Tibial artery (tissue), 4 donors: ENCODE data around the gene TFCP2.

Experiments
- DNase-seq, 2 donors: peaks; one replicate each; pipeline ENCODE4 v3.0.0-alpha.2; 2019
- H3K27ac ChIP-seq, 2 donors: fragments of 200-600 bp; sonication (generic) in 1 of 2; 1 replicate in 1 of 2; 2 replicates in 1 of 2; pipeline ENCODE4 v1.5.1; 2018 to 2019; ENCODE audit warnings: mild to moderate bottlenecking in 1 of 2
- H3K27me3 ChIP-seq, 2 donors: fragments of 200-600 bp; sonication (generic) in 1 of 2; one replicate each; pipeline versions ENCODE4 v1.5.1 to v1.6.0; 2016 to 2019
- H3K36me3 ChIP-seq, 3 donors: fragments of 200-600 bp; sonication (generic) in 2 of 3; one replicate each; pipeline ENCODE4 v1.5.1; 2016 to 2019; ENCODE audit warnings: mild to moderate bottlenecking in 2 of 3
- H3K4me1 ChIP-seq, 4 donors: fragments of 200-600 bp; sonication (generic) in 2 of 4; 1 replicate in 3 of 4; 2 replicates in 1 of 4; pipeline ENCODE4 v1.5.1; 2016 to 2019
- H3K4me3 ChIP-seq, 2 donors: fragments of 200-600 bp; sonication (generic) in 1 of 2; 1 replicate in 1 of 2; 2 replicates in 1 of 2; pipeline ENCODE4 v1.5.1; 2018 to 2019; ENCODE audit warnings: mild to moderate bottlenecking in 2 of 2
- H3K9me3 ChIP-seq, 3 donors: fragments of 200-600 bp; sonication (generic) in 1 of 3; one replicate each; pipeline ENCODE4 v1.5.1; 2016 to 2019
- intact Hi-C: fragments of 100-400 bp; cut with DNase I; formaldehyde crosslinking; loops from one replicate; pipeline ENCODE4 v1.15.0; 2023; ENCODE audit warnings: low total_unique reads
- TF ChIP-seq, protein P1 (sequence below), 2 experiments: fragments of 200-600 bp in 1 of 2; fragments of 450-650 bp in 1 of 2; IDR thresholded peaks; one replicate each; pipeline ENCODE4 v1.5.1; 2017 to 2019; ENCODE audit warnings: antibody characterized with exemption in 2 of 2, mild to moderate bottlenecking in 1 of 2, moderate library complexity in 1 of 2

TFCP2 gene

DNA sequence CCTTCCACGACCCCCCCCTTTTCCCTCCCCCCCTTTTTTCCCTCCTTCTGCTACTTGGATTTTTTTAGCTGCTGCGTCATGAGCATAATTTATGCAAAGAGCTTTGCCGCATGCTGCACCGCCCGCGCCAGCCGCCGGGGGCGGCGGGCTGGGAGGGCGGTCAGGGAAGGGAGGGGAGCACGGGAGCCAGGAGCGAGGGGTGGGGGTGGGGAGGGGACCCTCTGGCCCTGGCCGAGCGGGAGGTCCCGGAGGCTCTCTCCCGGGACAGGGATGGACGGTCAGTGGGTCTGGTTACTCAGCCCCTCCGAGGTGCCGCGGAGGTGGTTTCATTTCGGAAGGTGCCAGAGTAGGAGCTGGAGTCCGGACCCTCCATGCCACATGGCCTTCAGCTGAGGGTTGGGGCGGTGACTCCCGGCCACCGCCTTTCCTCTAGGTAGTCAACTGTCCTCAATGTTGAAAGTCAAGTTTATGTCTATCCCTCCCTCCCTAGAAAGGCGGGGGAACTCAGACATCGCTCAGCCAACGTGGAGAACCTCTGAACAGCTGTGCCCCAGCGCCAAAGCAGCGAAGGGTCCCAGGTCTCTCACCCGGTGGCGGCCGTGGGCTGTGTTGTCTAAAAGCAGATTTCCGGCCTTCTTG lies 45.2 kb upstream of the TFCP2 start, which contains the start of gene POU6F1:
Gene POU6F1, minus strand, starts transcription at position 95 of the 639 bp plus-strand sequence. CDS start 11,226 bp downstream, outside the sequence.
- DNase-seq, result peak; percentile 66 to 86
- intact Hi-C loops, result loop anchor here (2.0 kb wide), 1 partner anchor 45 kb away; the partner anchor contains the start of gene TFCP2
- TF ChIP-seq, protein P1, sequence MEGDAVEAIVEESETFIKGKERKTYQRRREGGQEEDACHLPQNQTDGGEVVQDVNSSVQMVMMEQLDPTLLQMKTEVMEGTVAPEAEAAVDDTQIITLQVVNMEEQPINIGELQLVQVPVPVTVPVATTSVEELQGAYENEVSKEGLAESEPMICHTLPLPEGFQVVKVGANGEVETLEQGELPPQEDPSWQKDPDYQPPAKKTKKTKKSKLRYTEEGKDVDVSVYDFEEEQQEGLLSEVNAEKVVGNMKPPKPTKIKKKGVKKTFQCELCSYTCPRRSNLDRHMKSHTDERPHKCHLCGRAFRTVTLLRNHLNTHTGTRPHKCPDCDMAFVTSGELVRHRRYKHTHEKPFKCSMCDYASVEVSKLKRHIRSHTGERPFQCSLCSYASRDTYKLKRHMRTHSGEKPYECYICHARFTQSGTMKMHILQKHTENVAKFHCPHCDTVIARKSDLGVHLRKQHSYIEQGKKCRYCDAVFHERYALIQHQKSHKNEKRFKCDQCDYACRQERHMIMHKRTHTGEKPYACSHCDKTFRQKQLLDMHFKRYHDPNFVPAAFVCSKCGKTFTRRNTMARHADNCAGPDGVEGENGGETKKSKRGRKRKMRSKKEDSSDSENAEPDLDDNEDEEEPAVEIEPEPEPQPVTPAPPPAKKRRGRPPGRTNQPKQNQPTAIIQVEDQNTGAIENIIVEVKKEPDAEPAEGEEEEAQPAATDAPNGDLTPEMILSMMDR (IDR thresholded peaks at IDR 0.05), result peak; percentile 48 to 84
- Histone ChIP-seq H3K4me3 (peak within 1 kb of the TSS; percentile 82 to 94), H3K9me3 (no peaks in the 10 kb centered on the region), H3K27ac (peak within 1 kb of the TSS; percentile 97 to 98), H3K27me3 (no peaks in the 10 kb centered on the region), H3K36me3 (no peaks in the 10 kb centered on the region), H3K4me1 (peaks cover 0 to 28% (median 11%) of the 10 kb centered on the region in 4 donors)

DNA sequence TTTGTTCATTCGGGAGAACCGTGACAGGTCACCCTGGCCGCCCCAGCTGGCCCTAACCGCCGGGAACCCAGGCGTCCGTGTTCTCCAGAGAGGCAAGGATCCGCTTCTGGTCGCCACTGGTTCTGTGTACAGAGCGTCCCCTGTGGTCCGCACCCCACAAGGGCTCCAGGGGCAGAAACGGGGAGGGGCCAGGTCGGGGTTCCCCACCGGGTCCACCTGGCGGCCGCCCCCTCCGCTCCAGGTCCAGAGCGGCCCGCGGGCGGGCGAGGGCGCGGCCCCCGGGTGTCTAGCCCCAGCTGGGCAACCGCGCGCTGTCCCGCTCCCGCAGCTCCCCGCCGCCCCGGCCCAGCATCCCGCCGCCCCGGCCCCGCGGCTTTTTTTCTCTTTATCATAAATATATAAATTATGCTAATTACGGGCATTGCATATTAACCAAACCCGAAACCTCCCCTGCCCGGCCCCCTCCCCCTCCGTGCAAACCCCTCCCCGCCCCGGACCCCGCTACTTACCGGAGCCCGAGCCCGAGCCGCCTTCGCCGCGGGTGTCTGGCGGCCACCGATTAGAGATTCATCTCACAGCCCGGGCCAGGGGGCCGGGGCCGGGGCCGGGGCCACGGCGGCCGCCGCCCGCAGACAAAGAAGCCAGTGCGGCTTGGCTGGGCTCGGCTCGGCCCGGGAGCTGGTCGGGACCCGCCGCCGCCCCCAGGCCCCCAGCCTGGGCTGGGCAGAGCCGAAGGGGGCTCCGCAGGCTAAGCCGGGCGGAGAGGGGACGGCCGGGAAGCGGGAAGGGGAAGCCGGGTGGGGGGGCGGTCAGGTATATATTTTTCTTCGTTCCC lies 44.4 kb upstream of the TFCP2 start:
- Histone ChIP-seq H3K27ac (peak overlapping the region; percentile 97 to 98), H3K36me3 (no peaks in the 10 kb centered on the region), H3K4me1 (peaks cover 0 to 28% (median 11%) of the 10 kb centered on the region in 4 donors), H3K27me3 (no peaks in the 10 kb centered on the region), H3K4me3 (peak overlapping the region; percentile 82 to 94), H3K9me3 (no peaks in the 10 kb centered on the region)
- peak; percentile 58 to 79 for DNase-seq
- intact Hi-C loops, result loop anchor here (2.0 kb wide), 1 partner anchor 45 kb away; the partner anchor contains the start of gene TFCP2
- TF ChIP-seq, protein P1 (IDR thresholded peaks at IDR 0.05), result peak; percentile 11 to 16

DNA sequence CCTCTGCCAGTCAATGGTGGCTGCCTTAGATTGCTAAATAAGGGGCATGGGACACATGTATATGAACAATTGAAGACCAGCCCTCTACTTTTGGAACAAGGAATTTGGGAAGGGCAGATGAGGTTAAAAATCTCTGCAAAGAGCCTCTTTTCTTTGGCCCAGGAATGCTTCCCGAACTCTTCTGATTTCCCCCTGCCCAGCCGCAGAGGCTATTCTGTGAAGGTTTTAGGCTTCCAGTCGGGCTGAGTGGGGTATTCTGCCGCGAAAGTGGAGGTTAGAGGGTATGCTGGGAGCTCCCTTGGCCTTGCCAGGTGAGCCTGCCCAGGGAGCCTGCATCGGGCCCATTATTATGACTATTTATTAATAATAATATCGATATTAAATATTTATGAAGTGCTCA lies 43.7 kb upstream of the TFCP2 start:
- DNase-seq, result no peak
- Histone ChIP-seq H3K36me3 (no peaks in the 10 kb centered on the region), H3K4me3 (peak overlapping the region; percentile 82 to 94), H3K4me1 (peaks cover 0 to 28% (median 11%) of the 10 kb centered on the region in 4 donors), H3K9me3 (no peaks in the 10 kb centered on the region), H3K27me3 (no peaks in the 10 kb centered on the region), H3K27ac (peak overlapping the region; percentile 97 to 98)
- intact Hi-C loops, result loop anchor here (2.0 kb wide), 1 partner anchor 44 kb away; the partner anchor contains the start of gene TFCP2
- TF ChIP-seq, protein P1 (IDR thresholded peaks at IDR 0.05), result no peak

DNA sequence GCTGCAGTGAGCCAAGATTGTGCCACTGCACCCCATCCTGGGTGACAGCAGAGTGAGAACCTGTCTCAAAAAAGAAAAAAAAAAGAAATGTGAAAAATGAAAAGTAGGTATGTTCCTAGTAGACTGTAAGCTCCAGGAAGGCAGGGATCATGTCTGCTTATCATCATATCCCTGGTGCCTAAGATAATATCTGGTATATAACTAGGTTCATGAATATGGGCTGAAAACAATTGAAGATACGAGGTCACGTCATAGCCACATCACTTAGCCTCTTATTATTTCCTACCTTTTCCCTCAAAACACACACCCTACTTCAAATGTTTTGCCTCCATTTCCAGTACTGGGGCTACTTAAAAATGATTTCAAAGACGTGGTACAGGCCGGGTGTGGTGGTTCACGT lies 42.0 kb upstream of the TFCP2 start:
- DNase-seq, result no peak
- Histone ChIP-seq H3K27me3 (no peaks in the 10 kb centered on the region), H3K4me1 (peaks cover 0 to 28% (median 11%) of the 10 kb centered on the region in 4 donors), H3K4me3 (no peak overlapping the region), H3K9me3 (no peaks in the 10 kb centered on the region), H3K27ac (no peak overlapping the region), H3K36me3 (peaks cover 0 to 8% (median 0%) of the 10 kb centered on the region in 3 donors)
- TF ChIP-seq, protein P1 (IDR thresholded peaks at IDR 0.05), result no peak
- intact Hi-C loops, result loop anchor here (5.0 kb wide), 1 partner anchor 128 kb away; no protein-coding TSS in a partner anchor

DNA sequence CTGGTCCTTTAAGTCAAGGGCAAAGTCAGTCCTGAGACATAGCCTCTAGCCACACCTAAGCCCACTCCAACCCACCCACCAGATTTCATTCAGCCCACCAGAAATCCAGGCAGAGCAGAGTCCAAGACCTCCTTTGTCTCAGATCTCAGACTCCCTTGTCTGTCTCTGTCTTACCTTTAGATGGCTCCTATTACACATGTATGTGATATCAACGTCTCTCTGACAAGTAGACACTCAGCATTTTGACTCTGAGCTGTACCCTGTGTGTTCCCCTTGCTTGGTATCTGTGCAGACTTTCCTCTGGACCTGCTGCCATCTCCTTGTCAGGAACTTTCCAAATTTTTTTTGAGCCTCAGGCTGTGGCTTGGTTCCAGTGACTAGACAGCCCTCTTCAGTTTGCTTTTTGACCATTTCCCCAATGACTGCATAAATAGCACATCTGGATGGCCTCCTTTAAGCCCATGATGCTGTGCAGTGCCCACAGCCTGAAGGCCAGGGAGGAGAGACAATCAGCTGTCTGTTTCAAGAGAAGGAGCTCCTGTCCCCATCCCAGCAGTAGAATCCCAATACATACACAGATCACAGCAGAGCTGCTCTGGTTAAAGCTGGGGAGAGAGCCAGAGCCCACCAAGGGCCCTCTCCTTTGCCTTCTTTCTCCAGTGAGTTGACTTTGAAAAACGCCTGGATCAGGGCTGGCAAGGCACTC lies 37.9 kb upstream of the TFCP2 start:
- peaks cover 0 to 4% (median 0%) of the 10 kb centered on the region in 4 donors for H3K4me1 ChIP-seq
- TF ChIP-seq, protein P1 (IDR thresholded peaks at IDR 0.05), result no peak
- intact Hi-C loops, result loop anchor here (5.0 kb wide), 1 partner anchor 124 kb away; no protein-coding TSS in a partner anchor
- peaks cover 0 to 25% (median 6%) of the 10 kb centered on the region in 3 donors for H3K36me3 ChIP-seq
- no peaks in the 10 kb centered on the region for H3K9me3 ChIP-seq
- no peaks in the 10 kb centered on the region for H3K27me3 ChIP-seq
- no peak overlapping the region for H3K27ac ChIP-seq
- no peak overlapping the region for H3K4me3 ChIP-seq
- DNase-seq, result no peak
